ENCODE measurements around the gene CEP72.
A peak's percentile ranks its signal among the peaks of the same experiment; 100 is the strongest.

Gene CEP72

DNA sequence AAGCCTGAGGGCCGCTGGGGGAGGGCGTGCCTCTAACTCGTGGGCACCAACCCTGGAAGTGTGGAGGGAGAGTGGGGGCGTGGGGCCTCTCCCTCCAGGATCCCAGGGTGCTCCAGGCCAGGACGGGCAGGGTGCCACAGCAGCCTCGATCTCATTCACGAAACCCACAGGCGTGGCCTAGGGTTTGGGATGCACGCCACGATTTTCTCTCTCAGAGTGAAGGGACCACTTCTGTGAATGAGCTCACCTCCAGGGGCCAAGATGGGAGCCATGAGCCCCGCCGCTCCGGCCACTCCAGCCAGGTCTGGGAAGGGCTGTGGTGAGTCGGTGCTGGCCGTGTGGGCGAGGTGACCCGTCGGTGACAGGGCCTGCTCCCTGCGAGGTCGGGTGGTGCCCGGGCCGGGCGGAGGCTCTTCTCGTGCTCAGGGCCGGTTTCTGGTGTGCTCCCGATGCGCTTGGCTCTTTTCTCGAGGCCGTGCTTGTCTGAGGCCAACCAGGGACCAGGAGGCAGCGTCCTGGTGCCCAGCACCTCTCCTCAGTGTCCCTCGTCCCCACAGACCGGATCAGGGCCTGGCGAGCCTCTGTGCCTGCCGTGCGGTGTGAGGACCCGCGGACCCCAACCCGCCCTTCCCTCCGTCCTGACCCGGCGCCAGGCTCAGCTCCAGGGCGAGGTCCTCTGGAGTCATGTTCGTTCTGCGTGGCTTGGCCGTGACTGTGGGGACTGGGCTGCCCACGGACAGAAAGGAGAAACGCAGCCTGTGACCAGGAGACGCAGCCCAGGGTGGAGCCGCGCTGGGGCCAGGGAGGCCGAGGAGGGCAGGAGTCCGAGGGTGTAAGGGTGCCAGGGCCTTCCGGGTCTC, 50.0 kb downstream of the CEP72 start:
- no peak for DNase-seq

DNA sequence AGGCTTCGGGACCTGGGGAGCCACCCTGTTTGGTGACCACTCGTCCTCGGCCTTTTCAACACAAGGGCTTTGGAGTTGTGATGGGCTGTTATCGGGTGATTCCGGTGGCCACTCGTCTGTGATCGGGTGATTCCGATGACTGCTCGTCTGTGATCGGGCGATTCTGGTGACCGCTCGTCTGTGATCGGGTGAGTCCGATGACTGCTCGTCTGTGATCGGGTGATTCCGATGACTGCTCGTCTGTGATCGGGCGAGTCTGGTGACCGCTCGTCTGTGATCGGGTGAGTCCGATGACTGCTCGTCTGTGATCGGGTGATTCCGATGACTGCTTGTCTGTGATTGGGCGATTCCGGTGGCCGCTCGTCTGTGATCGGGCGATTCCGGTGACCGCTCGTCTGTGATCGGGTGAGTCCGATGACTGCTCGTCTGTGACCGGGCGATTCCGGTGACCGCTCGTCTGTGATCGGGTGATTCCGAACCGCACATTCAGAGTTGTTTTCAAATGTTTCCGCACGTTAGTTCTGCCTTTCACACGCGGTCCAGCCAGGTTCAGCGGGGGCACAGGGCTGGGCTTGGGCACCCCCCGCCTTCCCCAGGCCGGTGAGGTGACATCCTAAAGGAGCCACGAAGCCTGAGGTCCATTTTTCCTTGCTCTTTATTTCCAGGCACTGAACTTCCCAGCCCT, 50.8 kb downstream of the CEP72 start:
- DNase-seq, result no peak

DNA sequence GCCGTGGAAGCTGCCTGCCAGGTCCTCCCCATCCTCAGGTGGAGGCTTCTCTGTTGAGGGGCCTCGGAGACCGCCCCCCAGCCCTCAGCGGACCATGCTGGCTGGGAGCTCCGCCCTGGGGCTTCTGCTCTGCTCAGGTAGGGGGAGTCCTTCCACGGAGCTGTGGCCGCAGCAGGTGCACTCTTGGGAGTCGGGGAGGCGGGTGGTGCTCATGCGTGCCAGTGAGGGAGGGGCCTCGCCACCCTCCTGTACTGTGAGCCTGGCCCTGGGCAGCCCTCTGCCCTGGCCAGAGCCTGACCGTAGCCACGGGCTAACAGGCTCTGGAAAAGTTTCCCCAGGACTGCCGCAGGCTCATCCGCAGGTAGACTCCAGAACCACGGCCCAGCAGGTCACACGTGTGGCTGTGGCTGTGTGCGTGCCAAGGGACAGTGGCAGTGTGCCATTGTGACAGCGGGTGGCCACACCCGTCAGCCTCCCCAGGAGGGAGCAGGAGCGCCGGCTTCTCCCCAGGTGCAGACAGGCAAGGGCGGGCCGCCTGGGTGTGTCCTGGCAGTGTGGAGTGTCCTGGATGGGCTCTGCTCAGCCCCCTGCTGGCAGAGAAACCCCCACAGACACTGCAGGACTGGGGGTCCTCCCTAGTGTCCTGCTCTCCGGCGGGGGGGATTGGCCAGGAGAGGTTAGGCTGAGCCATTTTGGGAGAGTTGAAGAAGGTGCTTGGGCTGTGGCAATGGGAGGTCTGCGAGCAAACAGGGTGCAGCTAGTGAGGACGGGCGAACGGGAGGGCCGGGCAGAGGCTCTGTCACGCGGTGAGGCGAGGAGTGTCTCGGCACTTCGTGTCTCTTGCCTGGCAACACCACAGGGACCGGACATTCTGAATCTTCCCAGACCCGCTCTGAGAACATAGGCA, 51.5 kb downstream of the CEP72 start:
- no peak for DNase-seq

DNA sequence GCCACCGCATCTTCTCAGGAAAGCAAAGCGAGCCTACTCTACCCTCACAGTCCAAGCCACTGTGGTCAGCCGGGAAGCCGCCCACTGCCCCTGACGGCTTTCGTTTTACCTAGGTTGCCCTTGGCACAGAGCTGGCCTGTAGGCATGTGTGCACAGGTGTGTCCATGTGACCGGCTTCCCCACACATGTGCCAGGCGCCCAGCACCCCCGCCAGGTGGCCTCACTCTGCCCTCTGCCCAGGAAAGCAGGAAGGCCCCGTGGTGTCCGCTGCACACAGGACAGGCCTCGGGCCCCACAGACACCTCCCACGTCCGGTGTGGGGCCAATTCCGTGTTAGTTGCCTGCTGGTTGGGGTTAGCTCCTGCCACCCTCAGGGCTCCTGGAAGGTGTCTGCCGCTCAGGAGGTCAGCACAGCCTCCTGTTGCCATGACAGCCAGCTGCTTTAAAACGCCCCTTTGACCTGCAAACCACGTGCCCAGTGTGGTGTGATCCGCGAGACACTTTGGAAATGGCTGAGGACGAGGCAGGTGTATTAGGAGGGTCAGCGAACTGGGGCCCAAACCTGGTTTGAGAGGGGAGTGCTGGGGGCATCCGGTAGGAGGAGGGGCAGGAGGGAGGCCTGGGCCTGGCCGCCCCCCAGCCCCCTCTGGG, 52.3 kb downstream of the CEP72 start:
- no peak for DNase-seq

DNA sequence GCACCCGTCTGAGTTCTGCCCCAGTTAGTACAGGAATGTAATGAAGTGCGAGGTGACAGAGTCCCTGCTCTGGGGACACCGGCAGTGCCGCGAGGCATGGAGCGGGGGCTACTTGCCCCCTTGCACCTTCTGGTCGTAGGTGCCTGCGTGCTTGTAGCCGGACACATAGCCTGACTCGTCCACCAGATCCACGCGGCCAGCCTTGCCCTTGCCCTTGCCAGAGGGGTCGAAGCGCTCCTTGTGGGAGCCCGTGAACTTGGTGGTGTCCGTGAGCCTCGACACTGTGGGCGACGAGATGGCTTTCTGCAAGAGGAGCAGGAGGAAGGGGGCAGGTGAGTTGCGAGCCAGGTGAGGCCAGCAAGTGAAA, 52.8 kb downstream of the CEP72 start:
- DNase-seq, result no peak

DNA sequence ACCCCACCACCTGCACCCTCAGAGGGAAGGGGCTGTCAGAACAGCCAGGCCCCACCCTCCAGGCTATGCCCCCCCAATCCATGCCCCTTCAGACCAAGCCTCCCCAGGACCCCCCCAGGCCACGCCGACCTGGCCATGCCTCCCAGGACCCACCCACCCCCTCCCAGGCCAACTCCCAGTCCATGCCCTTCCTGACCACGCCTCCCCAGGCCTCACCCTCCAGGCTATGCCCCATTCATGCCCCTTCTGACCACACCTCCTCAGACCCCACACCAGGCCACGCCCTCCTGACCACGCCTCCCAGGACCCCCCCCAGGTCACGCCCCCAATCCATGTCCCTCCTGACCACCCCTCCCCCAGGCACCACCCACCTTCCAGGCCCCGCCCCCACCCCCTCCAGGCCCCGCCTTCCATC, 53.4 kb downstream of the CEP72 start:
- DNase-seq, result no peak

DNA sequence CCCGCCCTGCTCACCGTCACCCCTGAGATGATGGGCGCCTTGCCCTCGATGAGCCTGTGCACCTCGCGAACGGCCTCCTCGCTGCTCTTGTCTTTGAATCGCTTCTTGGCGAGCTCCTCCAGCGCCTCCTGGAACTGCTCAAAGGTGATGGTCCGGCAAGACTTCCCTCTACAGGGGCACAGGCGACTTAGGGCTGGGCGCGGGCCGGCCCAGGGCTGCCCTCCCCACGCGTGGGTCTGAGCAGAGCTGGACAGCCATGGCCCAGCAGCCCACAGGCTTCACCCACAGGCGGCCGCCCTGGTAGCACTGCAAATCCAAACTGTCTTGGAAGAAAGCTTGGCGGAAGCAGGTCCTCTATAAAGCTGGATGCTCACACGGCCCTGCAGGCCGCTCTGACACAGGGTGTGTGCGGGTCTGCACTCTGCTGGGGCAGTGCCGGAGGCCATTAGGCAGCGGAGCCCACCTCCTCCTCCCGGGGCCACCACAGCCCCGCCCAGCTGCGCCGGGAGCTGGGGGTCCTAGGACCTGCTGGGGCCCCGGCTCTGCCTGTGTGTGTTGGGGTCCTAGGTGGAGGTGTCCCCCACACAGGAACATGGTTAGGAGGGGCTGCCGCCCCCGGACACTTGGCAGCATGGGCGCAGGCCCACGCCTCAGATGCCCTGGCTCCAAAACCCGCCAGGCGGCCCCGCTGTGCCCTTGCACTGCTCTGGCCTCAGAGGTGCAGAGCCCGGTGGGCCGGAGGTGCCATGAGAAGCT, 54.0 kb downstream of the CEP72 start:
- DNase-seq, result no peak

DNA sequence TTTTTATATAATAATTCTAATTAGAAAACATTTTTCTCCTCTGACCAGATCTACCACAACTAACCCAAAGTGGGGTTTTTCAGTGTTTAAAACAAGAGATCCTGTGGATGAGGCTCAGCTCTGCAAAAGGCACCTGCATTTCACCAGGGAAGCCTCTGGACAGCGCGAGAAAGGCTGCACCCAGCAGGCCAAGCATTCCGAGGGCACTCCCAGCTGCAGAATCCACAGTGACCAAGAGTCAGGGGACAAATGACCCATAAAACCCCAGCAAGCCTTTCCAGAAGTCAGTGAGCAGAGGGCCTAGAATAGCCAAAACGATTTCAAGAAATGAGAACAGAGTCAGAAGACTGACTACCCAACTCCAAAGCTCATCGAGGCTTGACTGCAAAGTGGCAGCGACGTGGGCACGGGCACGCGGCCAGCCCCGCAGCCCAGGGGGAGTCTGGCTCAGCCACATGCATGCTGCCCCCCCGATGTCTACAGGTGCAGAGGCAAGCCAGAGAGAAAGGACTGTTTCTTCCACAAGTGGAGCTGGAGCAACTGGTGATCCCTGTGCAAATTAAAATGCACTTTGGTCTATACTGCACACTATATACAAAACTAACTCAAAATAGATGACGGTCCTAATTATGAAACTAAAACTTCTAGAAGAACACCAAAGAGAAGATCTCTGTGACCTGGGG, 54.8 kb downstream of the CEP72 start:
- DNase-seq, result no peak

DNA sequence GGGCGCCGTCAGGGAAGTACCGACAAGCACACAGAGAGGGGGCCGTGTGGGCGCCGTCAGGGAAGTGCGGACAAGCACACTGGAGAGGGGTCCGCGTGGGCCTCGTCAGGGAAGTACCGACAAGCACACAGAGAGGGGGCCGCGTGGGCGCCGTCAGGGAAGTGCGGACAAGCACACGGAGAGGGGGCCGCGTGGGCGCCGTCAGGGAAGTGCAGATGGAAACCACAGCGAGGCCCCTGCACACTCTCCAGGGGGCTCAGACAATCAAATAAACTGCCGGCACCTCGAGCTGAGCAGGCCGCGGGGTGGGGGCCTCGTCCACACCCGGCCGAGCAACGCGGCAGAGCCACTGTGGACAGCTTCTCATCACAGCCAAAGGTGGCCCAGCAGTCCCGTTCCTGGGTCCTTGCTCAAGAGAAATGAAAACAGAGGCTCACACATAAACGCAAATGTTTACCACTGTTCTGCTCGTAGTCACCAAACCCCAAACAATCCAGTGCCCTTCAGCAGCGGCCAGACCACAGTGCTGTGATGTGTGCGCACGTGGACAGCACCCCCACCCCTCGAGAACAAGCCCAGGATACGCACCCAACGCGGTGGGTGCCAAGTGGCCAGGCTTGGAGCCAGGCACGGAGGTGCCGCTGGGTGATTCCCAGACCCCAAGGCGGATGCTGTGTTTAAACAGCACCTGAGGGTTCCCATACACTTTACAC, 56.3 kb downstream of the CEP72 start:
- DNase-seq, result no peak

DNA sequence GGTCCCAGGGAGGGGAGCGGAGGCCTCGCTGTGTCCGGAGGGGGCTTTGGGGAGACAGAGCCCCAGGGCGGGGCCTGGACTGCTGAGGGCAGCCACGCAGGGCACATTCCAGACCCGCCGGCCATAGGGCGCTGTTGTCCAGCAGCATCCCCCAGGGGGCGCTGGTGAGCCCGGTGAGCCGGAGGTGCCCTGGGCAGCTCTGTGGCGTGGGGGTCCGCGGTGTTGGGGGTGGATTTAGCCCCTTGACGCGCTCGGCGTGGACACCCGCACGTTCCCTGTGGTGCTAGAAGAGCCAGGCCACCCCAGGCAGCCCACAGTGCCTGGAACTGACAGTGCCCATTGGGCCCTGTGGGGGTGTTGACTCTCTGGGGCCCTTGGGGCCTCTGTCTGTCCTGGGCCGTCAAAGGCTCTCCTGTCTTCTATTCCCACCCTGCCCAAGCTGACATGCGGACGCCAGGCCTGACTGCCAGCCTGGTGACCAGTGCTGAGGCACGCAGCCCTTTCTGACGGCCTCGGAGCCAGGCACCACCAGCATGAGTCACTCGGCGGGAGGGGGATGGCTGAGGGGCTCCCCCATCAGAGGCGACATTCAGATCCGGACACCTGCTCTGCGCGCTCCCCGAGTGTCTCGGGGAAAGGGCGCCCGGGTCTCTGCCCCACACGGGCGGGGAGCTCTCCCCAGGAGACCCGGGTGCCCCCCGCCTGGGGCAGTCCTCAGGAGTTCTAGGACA, 57.1 kb downstream of the CEP72 start:
- DNase-seq, result no peak

DNA sequence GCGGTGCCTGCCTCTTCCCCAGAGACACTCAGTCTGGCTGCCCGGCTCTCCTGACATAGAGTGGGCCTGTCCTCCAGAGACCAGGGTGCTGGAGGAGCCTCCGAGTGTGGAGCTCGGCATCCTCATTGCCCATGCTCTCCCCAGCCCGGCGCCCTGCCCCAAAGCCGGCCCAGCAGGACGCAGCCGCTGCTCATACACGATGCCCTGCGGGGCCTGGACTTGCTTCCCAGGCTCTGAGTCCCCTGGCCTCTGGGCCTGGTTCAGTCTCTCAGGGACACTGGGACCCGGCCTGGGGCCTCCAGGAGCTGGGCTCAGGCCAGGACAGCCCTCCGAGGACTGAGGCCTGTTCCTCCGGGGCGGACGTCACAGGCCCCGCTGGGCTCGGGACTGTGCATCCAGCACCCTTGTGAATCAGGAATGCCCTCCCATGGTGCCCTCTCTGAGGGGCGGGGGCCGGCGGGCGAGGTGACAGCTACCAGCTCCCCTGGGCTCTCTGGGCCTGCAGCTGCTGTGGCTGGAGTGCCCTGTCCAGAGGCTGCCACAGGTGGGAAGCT, 57.8 kb downstream of the CEP72 start:
- DNase-seq, result no peak

DNA sequence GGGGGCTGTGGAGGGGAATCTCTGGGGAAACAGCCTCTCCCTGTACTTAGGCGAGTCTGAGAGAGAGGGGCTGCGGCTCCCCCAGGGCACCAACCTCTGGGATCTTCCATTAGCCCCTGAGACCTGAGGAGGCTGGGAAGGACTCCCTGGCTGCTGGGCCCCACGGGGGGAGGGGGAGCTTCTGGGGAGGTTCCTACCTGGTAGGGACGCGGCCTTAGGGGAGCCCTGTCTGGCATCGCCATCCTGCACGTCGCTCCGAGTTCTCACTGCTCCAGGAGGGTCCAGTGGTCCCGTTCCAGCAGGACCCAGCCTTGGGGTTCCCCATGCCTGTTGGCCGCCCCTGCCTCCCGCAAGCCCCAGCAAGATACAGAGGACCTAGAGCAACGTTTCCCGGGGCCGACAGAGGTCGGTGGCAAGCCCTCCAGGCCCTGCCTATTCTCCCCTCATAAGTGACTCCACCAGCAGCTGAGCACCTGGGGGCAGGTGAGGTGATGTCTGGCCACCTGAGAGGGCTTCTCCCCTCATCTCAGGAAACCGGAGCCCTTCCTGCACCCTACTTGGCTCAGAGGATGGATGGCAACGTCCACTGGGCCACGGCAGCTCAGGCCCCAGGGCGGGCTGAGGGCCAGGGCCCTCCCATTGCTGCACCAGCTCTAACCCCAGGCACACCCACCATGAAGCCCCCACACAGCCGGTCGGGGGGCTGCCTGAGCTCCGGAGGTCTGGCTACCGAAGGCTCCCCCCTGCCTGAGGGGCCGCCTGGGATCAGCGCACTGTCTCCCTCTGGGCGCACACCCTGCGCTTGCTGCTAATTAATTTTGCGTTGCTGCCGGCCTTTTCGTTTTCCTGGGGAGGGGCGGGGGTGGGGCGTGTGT, 58.5 kb downstream of the CEP72 start:
- DNase-seq, result no peak

DNA sequence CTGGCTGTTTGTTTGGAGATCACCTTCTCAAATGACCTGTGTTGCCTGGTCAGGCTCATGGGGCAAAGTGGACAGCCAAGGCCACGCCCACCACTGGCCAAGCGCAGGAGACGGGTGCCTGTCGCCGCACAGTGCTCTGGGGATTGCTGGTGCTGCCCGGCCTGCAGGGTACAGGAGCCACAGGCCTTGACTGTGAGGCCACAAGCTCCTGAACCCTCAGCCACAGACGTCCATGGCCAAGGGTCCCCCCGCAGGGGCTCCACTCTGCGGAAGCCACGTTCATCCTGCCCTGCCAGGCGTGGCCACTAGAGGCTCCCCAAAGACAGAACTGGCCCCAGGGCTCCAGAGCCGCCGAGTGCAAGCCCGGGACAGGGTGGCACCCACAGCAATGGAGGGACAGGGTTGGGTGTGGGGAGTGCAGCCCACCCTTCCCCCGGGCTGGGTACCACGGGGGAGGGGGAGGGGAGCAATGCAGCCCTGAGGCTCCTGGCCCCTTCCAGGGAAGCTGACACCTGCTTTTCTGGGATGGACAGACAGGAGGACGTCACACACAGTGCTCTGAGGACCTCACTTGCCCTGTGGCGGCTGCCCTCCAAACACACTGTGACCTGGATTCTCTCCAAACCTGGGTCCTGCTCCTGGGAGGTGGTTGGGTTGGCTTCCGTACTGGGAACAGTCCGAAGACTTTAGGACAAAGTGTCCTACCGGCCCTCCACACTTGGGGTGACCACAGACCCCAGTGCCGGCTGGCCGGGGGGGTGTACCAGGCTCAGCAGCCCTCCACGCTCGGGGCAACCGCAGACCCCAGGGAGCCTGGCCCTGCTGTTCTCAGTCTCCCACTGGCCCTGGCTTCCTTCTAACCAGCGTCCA, 59.6 kb downstream of the CEP72 start:
- peak; percentile 56 for DNase-seq

DNA sequence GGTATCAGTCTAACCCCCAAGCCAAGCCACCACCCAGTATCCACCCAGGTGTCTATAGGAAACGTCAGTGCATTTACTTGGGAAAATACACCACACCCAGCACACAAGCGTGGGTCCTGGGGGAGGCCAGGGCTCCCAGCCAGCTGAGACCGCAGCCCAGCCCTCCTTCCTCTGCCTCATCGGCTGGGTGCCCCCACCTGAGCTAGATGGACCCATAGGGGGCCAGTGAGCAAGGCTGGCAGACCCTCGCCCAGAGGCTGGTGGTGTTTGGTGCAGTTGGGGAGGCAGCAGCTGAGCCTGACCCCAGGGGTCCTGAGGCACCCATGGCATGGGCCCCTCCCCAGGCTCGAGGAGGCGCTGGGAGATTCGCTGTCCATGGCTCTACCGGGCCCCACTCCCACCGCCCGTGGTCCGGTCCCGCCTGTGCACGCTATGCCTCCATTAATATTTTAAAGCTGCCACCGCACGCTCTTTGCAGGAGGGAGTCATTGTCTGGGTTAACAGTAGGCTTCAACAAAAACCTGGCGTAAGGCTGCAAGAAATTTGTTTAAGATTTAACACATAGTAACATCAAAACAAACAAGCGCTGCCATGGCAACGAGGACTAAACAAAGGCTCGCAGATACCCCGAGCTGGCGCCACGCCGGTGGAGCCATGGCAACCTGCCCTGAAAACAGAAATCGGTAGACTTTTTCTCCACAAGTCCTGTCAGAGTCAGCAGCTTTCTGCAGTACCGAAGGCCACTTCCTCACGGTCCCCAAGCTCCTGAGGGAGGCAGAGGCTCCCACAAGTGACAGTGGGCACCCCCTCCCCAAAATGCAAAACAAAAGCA, 60.4 kb downstream of the CEP72 start:
- DNase-seq, result peak; percentile 59

DNA sequence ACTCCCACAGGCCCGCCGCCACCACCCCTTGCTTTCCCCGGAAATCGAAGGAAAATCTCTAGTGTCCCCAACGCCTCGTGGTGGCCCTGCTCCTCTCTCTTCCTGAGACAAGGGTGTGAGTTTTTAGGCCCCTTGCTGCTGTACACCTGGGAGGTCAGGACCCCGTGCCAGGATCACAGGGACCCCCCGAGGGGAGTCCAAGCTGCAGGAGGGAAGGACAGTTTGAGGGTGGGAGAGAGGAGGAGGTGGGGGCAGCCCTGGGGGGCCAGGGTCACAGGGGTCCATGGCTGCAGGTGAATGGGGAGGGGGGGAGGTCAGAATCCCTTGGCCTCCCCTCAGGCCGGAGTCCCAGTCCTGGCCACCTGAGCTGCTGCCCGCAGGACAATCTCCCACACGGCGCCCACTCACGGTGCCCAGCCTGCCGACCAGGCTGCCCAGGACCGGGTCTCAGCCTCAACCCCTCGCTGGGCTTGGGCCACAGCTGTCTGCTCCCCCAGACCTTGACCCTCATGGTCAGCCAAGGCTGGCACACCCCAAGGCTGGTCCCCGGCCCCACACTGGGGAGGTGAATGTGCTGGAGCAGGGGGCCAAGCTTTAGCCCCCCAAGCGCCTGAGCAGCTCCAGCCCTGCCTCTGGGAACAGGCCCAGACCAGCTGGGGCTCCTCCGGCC, 61.2 kb downstream of the CEP72 start:
- DNase-seq, result no peak
